GM12801 (cell line): ENCODE measurements around the gene GDAP2.

Experiments
- TF ChIP-seq, protein P1 (sequence below): IDR thresholded peaks from one replicate; pipeline ENCODE4 v1.5.1; 2011; ENCODE audit warnings: control low read depth; ENCODE audit not compliant: insufficient read length; ENCODE audit errors: extremely low read depth

GDAP2 gene

DNA sequence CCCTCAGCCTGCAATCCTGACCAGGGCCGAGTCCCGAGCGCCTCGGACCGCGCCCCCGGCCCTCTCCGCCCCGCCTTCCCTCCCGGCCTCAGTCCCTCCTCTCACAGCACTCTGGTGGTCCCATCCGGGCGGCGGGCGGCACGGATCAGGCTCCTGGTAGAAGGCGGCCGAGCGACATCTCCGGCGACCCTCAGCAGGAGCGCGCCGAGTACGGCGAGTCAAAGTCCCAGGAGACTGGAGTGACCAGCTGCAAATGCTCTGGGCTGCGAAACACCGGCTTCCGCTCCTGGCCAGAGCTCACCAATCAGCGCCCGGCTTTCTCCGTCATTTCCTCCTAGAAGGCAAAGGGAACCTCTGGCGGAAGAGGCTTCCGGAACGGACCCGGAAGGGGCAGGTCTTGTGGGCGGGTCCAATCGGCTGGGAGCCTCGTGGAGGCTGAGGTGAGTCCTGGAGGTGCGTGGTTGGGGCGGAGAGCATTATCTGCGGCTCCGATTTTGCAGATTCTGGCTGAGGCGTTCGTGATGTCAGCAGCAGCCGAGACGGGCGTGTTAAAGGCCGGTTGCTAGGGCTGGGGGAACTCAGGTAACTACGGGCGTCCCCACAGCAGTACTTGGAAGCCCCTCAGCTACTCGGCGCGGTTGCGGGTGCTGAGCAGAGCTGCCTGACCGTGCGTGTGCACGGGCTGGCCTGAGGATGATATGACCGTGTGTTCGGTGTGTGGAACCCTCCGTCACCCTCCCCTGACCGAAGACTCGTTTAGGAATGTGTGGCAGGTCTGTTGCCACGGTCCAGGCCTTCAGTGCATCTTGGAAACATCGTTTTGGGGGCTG, at the start of gene GDAP2, which contains the start of gene WDR3:
TSS of gene GDAP2 (minus strand) at position 279 of the 830 bp plus-strand sequence. CDS start 9,264 bp downstream, outside the sequence.
TSS of gene WDR3 (plus strand) at position 397 of the 830 bp plus-strand sequence. CDS start 3,581 bp downstream, outside the sequence.
- TF ChIP-seq, protein P1, sequence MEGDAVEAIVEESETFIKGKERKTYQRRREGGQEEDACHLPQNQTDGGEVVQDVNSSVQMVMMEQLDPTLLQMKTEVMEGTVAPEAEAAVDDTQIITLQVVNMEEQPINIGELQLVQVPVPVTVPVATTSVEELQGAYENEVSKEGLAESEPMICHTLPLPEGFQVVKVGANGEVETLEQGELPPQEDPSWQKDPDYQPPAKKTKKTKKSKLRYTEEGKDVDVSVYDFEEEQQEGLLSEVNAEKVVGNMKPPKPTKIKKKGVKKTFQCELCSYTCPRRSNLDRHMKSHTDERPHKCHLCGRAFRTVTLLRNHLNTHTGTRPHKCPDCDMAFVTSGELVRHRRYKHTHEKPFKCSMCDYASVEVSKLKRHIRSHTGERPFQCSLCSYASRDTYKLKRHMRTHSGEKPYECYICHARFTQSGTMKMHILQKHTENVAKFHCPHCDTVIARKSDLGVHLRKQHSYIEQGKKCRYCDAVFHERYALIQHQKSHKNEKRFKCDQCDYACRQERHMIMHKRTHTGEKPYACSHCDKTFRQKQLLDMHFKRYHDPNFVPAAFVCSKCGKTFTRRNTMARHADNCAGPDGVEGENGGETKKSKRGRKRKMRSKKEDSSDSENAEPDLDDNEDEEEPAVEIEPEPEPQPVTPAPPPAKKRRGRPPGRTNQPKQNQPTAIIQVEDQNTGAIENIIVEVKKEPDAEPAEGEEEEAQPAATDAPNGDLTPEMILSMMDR = no peak

DNA sequence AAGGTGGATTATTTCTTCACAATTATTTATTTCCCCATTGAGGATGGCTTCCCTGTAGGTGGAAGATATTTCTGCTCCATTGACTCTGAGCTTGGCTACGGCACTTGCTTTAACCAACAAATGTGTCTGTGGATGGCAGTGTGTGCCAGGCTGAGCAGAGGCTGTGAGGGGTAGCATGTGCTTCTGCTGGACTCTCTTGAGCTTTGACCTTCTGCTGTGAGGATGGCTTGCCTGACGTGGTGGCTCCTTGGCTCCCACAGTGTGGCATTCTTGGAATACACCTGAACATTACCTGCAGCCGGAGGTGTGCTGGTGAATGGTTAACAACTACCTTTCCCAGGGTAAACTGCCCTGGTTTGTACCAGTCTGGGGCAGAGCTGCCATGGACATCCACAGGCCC, 47.0 kb upstream of the GDAP2 start:
- TF ChIP-seq, protein P1 = no peak

GRCh38 chr1:117971777-117972176, 42.4 kb upstream of the GDAP2 start:
- TF ChIP-seq, protein P1 = no peak

DNA sequence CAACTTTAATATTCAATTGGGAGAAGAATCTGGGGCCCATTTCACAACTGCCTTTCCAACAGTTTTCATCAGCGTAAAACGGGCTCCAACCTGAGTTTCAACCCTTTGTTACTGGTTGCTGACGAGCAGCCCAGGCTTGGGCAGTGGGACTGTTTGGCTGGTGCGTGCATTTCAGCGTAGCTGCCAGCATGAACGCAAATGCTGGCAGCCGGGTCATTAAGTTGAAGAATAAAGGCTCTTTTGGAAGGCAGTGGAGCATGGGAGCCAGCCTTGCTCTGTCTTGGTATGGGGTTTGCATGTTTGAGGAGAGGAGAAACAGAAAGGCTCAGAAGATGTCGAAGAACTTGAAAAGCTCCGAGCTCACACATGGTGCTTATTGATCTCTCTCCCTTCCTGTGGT, 40.8 kb upstream of the GDAP2 start:
- TF ChIP-seq, protein P1 = no peak

DNA sequence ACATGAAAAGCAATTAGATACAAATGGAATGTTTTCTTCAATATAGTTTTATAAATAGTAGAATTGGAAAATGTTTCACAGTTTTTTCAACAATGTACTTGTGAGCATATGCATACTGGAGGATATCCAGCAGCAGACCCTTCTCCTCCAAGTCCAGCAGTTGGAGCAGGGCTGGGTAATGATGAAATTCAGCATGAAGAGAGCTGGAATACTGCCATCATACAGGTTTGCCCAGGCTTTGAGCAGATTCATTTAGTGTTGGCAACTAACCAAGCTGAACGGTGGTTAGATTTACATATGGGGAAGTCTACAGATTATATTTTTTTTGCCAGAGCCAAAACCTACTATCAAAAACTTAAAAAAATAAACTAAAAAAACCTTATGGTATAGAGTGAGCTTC, 38.5 kb upstream of the GDAP2 start:
- TF ChIP-seq, protein P1 = no peak

DNA sequence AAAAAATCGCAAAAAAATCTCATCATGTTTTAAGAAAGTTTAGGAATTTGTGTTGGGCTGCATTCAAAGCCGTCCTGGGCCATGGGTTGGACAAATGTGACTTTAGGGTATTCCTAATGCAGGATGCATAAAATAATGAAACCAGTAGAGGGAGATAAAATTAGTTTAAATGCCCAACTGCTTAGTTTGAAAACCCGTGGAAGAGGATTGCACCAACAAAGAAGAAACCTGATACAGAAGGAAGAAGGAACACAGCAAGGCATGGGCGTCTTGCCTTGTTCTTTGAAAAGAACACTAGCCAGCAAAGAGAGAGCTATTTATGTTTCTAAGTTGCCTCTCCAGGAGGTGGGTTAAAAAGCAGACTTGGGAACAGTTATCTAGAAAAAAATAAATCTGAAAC, 38.1 kb upstream of the GDAP2 start:
- TF ChIP-seq, protein P1 = no peak

GRCh38 chr1:117964290-117965038, 35.0 kb upstream of the GDAP2 start:
- TF ChIP-seq, protein P1 = no peak
